UCSD-AML1 (cell line): ENCODE measurements around the gene GPR146.
A peak's percentile ranks its signal among the peaks of the same experiment; 100 is the strongest.

Experiments
- DNase-seq: peaks from one replicate; lab custom pipeline; 2025; ENCODE audit not compliant: unreplicated experiment; lab: John Stamatoyannopoulos, UW

Gene GPR146

DNA sequence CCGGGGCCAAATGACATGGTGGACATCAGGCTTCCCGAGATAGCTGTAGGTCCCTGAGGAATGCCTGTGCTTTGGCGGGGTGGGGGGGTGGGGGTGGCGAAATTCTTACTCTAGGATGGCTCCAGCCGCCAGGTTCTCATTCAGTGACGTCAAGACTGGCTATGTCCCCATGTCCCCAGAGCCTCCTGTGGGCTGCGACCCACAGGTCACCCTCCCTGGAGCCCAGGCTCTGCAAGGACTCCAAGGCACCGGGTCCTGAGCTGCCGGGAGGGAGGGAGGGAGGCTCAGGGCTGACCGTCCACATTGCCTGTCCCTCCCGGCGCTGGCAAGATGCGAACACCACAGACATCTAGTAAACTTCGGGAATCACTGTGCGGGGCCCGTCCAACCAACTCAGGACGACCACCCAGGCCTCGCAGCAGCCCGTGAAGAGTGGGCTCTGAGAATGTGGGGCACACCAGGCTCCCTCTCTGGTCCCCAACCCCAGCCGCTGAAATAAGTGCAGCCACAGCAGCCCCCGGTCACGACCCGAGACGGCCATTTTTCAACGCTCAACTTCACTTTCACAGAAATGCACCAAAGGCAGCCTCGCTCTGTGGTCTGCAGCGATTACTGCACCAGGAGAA, 12.6 kb downstream of the GPR146 start:
- DNase-seq: no peak

DNA sequence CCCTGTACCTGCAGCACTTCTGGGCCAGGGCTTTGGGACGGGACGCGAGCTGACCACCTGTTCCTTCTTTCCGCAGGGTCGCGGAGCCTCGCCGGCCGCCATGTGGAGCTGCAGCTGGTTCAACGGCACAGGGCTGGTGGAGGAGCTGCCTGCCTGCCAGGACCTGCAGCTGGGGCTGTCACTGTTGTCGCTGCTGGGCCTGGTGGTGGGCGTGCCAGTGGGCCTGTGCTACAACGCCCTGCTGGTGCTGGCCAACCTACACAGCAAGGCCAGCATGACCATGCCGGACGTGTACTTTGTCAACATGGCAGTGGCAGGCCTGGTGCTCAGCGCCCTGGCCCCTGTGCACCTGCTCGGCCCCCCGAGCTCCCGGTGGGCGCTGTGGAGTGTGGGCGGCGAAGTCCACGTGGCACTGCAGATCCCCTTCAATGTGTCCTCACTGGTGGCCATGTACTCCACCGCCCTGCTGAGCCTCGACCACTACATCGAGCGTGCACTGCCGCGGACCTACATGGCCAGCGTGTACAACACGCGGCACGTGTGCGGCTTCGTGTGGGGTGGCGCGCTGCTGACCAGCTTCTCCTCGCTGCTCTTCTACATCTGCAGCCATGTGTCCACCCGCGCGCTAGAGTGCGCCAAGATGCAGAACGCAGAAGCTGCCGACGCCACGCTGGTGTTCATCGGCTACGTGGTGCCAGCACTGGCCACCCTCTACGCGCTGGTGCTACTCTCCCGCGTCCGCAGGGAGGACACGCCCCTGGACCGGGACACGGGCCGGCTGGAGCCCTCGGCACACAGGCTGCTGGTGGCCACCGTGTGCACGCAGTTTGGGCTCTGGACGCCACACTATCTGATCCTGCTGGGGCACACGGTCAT, 13.3 kb downstream of the GPR146 start:
- no peak for DNase-seq

DNA sequence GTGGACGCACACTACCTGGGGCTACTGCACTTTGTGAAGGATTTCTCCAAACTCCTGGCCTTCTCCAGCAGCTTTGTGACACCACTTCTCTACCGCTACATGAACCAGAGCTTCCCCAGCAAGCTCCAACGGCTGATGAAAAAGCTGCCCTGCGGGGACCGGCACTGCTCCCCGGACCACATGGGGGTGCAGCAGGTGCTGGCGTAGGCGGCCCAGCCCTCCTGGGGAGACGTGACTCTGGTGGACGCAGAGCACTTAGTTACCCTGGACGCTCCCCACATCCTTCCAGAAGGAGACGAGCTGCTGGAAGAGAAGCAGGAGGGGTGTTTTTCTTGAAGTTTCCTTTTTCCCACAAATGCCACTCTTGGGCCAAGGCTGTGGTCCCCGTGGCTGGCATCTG, 14.0 kb downstream of the GPR146 start:
- no peak for DNase-seq

DNA sequence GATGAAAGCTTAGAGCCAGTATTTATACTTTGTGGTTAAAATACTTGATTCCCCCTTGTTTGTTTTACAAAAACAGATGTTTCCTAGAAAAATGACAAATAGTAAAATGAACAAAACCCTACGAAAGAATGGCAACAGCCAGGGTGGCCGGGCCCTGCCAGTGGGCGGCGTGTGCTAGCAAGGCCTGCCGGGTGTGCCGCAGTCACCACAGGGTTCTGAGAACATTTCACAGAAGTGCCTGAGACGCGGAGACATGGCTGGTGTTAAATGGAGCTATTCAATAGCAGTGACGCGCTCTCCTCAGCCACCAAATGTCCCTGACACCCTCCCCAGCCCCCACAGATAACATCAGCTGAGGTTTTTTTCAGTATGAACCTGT, 14.5 kb downstream of the GPR146 start:
- DNase-seq: no peak

DNA sequence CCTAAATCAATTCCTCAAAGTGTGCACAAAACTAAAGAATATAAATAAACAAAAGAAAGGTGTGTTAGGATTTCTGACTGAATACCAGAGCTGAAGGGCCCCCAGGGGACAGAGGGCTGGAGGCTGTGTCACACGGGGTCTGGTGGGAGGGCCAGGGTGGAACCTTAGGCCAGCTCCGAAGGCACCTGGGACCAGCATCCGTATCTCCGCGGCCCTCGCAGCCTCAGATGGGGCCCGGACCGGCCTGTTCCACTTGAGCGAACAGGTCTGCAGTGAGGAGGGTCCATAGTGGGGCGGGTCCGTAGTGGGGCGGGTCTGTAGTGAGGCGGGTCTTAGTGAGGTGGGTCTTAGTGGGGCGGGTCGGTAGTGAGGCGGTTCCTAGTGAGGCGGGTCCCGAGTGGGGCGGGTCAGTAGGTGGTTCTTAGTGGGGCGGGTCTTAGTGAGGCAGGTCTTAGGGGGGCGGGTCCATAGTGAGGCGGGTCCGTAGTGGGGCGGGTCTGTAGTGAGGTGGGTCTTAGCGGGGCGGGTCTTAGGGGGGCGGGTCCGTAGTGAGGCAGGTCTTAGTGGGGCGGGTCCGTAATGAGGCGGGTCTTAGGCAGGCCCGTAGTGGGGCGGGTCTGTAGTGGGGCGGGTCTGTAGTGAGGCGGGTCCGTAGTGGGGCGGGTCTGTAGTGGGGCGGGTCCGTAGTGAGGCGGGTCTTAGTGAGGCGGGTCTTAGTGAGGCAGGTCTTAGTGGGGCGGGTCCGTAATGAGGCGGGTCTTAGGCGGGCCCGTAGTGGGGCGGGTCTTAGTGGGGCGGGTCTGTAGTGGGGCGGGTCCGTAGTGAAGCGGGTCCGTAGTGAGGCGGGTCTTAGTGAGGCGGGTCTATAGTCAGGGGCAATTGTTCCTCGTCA, 15.1 kb downstream of the GPR146 start:
- DNase-seq: no peak

DNA sequence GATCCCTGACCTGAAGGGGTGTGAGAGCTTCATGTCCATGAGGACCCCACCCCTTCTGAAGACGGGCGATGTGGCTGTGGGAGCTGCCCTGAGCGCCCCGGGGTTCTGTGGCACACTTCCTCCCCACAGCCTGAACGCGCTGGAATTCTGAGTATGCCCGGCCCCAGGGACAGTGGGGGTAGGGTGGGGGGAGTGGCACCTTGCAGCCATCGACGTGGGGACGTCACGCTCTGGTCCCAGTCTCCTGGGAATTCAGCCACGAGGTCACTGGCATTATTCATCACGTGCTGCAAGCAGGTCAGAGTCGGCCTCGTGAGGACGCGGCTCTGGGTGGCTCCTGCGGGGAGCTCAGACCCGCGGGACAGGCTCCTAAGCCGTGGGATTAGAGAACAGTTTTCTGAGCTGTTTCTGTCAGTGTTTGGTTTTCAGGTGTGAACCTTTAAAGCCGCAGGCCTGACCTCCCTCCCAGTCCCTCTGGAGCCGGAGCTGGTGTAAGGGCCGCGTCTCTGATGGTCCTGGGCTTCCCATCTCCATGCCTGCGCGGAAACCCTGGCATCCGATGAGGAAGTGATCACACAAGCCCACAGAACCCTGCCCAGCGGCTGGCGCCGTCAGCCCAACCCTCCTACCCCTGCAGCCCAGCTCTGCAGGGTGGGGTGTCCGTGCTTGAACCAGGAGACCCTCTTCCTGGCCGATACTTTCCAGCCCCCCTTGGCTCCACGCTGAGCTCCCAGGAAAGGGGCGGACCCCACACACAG, 16.1 kb downstream of the GPR146 start:
- DNase-seq: no peak

DNA sequence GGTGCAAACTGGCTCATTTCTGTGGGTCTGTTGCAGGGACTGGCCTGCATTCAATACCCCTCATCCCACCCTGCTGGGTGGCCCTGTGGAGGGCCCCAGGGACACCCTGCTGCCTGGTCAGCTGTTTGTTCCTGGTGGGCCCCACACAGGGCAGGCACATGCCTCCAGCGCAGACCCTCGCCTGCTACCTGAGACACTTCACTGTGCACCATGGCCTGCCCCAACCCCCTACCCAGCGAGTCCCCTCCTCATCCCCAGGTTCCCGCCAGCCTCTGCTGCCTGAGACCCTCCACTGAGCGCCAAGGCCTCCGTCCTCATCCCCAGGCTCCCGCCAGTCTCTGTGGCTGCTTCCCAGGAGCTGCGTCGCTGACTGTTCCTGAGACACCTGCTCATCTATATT, 16.8 kb downstream of the GPR146 start:
- no peak for DNase-seq

DNA sequence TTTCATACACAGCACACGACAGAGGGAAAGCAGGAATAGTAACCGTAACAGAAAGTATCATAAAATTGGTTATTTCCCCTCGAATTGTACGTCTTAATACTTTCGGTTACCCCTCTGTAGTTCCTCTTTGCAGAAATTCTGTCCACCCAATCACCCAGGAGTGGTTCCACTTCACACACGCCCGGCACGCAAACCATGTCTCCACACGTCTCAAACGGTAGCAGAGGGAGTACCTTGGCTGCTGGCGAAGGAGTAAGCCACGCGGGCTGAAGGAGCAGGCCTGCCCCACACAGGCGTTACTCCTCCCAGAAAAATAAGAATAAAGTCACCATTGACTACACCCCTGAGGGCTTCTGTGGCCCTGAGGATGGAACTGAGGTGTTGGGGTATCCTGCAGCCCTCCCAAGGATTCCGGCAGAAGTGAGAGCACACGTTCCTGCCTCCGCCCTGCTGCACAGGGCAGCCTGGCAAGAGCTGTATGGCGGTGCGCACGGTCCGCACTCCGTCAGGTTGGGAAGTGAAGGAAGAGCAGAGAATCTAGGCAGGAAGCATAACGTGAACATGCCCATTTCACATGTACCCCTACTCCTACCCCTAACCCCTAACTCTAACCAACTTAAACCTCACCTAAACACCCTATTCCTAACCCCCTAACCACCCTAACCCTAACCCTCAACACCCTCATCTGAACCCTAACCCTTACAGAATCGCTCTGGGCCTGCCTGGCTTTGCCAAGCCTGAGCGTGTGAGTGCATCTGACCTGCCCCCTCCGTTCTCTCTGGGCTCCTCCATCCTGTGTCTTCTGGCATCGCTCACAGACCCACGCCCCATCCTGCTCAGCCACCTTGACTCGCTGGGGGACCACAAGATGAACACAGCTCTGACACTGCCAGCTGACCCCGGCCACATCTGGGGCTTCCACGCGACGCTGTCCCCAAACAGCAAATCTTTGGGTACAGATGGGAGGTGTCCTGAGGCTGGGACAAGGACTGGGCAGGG, 18.2 kb downstream of the GPR146 start:
- no peak for DNase-seq

DNA sequence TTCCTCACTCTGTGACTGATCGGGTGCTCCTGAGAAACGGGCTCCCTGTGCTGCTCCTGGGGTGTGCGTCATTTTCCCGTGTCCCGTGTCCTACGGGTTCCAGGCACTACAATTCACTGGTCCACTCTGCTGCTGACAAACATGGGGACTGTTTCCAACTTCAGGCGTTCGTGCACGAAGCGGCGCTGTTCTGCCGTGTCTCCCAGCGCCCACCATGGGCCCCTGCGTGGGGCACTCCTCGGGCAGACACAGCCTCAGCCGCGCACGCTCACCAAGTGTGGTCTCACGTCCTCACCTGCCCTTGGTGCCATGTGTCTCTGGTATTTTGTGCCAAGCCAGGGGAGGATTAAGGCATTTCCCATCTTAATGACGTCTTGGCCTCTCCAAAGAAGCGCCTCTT, 19.0 kb downstream of the GPR146 start:
- no peak for DNase-seq

DNA sequence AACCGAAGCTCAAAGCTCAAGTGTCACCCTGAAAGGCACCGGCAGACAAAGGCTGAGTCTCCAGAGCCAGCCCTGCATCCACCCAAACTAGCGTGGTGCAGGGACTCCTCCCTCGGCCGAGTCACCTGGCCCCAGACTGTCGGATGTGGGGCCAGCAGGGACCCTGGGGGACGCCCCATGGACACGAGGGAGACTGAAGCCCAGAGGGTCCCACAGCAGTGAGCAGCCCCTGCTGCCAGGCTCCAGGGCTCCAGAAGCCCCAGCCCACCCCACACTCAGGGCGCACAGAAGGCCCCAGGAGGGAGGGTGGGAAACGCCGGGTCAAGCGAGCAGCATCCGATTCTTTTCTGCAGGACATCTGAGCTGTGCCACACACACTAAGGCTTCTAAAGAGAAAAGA, 20.2 kb downstream of the GPR146 start:
- DNase-seq: no peak

DNA sequence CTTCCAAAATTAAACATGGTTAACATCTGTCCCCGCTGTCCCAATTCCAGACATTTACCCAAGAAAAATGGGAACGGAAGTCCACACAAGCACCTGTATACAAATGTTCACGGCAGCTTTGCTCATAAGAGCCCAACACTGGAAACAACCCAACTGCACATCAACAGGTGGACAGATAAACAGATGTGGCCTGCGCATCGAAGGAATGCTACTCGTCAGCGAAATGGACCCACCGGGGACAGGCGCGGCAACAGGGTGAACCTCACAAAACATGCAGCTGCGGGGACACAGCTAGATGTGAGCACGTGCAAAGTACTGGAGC, 20.9 kb downstream of the GPR146 start:
- DNase-seq: no peak

DNA sequence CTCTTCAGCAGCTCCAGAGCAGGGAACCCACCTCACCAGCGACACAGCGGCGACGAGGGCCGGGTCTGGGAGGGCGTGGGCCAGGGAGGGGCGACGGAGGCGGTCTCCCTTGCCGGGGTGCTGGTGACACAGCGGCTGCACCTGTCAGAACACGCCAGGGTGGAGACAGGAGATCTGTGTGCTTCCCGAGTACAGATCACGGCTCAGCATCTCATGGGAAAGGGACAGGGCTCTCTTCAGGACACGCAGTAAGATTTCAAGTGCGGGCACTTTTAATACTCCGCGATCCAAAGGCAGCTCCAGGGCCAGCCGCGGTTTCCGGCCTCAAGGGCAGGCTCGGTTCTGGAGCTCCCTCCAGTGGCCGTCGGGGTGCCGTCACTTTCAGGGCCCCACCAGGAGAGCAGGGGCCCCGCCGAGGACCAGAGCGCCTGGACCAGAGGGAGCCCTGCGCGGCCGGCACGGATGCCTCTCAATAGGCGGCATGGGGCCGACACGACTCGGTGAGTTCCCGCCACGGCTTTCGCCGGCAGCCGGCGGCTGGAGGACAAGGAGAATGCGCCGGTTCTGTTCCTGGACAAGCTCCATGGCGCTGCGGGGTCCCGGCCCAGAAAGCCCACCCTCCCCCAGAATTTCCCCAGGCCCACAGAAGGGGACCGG, 21.4 kb downstream of the GPR146 start:
- peak; percentile 71 for DNase-seq

DNA sequence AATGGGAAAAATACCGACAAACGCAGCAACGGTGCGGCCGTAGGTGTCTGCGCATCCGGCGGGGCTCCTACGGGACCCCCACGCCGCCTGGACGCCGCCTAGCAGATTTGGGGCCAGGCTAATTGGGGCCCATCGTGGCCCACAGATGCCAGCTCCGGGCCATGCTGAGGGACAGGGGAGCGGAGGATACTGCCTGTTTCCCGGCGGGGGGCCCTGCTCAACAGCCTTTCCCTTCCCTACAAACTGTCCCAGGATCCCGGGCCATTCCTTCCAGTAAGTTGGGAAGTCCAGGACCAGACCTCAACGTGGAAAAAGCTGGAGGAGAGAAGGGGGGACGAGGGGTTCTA, 21.9 kb downstream of the GPR146 start:
- DNase-seq: no peak

DNA sequence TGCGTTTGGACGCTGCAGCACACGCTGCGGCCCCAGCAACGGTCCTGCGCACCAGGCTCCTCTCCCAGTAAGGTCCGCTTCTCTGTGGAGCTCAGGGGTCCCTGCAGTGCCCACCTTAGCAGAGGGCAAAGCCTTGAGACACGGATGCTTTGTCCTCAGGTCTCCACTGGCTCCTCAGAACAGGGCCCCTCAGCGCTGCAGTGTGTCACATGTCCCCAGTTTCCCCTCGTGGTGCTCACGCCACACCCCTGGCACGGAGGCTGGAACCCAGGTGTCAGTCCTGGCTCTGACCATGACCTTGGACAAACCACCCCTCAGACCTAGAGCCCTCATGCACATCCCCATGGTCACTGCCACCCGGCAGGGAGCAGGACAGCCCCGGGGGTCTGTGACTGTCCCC, 23.7 kb downstream of the GPR146 start:
- DNase-seq: no peak

DNA sequence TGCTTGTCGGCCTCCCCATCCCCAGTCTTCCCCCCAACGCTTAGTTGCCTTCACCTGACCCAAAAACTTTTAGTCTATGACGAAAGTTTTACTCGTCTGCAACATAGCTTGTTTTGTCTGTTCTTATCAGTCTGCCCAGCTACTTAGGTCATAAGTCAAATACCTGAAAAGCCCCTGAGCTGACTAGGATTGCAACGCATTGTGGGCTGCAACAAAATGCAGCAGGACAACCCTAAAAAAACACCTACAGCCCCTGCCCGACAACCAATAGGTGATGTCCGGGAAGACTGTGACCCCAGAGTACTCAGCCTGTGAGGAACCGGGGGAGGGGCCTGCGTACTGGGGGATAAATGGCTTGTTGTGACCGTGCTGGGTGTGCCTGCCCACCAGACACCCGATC, 24.3 kb downstream of the GPR146 start:
- no peak for DNase-seq

DNA sequence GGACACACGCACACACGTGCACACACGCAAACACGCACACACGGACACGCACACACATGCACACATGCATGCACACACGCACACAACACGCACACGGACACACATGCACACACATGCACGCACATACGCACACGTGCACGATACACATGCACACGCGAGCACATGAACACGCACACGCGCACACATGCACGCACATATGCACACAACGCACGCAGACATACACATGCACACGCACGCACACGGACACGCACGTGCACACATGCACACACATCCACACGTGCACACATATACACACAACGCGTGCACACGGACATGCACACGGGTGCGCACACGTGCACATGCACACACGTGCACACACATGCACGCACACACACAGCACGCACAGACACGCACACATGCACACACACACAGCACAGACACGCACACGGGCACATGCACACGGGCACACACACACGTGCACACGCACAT, 26.2 kb downstream of the GPR146 start:
- DNase-seq: no peak

DNA sequence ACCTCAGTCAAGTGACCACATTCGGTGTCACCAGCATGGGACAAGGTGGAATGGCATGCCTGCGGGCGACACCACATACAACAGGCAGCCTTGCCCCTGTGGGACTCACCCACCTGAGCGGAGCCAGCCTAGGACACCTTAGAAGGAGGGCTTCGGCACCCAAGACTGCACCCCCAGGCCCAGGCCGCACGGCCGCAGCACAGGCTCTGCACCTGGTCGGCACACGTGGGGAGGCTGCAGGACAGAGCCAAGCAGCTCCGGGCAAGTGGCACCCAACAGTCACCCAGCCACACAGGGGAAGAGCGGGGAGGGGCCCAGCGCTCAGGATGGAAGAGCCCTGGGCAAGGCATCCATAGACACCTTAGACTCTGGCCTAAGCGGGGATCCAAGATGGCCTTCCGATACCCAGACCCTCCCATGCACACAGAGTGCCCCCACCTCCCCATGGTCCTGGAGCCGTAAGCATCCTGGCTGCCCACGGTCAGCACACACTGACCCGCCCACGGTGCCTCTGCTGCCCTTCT, 27.4 kb downstream of the GPR146 start:
- DNase-seq: no peak

DNA sequence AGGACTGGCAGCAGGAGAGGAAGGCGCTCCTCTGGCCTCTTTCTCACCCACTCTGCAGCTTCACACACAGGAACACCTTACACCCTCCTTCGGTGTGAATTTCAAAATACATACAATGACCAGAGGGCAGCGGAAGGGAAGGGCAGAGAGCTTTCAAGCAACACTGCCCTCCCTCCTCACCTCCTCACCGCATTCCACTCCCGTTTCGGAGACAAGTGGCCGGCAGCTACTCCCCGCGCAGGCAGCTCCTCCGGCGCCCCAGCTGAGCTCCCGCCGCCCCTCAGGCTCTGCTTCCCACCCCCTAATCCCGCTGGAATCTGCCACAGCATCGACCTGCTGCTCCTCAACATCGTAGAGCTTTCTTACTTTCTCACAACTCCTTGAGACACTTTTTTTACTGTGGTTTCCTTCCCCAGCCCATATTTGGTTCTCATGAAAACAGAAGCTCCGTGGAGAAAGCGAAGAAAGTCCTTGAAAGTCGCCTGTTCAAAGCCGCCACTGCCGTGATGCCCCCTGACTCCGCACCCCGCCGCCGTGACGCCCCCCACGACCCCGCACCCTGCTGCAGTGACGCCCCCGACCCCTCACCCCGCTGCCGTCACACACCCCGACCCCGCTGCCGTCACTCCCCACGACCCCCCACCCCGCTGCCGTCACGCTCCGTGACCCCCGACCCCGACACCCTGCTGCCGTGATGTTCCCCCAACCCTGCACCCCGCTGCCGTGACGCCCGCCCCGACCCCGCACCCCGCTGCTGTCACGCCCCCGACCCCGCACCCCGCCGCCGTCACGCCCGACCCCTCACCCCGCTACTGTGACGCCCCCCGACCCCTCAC, 29.0 kb downstream of the GPR146 start:
- no peak for DNase-seq
